Uterus (tissue), 2 donors: ENCODE data around the gene TCHH.

Source experiments
- CTCF ChIP-seq, 4 experiments: fragments of 200-600 bp in 2 of 4; fragments of 450-650 bp in 2 of 4; sonication (generic) in 2 of 4; IDR thresholded peaks; one replicate each; pipeline ENCODE4 v1.5.1; 2016 to 2019; ENCODE audit warnings: antibody characterized with exemption in 4 of 4, mild to moderate bottlenecking in 2 of 4, moderate library complexity in 1 of 4
- POLR2A ChIP-seq, 2 donors: fragments of 450-650 bp; IDR thresholded peaks; one replicate each; pipeline ENCODE4 v1.6.1; 2016; ENCODE audit warnings: antibody characterized with exemption in 2 of 2, mild to moderate bottlenecking in 1 of 2, moderate library complexity in 1 of 2

DNA sequence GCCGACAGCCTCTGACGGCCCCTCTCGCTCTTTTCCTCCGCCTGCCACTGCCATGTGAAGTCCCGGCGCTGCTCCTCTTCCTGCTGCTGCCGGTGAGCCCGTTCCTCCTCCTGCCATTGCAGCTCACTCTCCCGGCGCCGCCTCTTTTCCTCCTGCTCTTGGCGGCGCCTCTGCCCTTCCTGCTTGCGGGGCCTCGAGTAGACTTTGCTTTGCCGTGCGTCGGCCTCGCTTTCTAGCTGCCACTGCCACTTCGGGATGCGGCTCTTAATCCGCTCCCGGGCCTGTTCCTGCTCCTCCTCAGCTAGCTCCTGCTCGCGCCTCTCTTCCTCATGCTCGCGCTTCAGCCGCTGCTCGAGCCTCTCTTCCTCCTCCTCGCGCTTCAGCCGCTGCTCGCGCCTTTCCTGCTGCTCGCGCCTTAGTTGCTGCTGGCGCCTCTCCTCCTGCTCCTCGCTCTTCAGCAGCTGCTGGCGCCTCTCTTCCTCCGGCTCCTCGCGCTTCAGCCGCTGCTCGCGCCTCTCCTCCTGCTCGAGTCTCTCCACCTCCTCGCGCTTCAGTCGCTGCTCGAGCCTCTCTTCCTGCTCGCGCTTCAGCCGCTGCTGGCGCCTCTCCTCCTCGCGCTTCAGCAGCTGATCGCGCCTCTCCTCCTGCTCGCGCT is 4.3 kb downstream of the TCHH start:
- no peak for TF ChIP-seq CTCF (IDR thresholded peaks at IDR 0.05)
- no peak for TF ChIP-seq POLR2A (IDR thresholded peaks at IDR 0.05)
